HL-60 (cell line): ENCODE data around the gene ASGR1.
"Not testable (repeated sequence)": the region's sequence is repeated elsewhere in the genome, so short reads cannot be mapped to it uniquely, and the experiment has no call there.

Experiments used
- CTCF ChIP-seq: IDR thresholded peaks from one replicate; pipeline ENCODE4 v1.5.1; 2011; ENCODE audit warnings: low read length, control low read depth, inconsistent platforms; ENCODE audit not compliant: insufficient read depth
- POLR2AphosphoS5 ChIP-seq: IDR thresholded peaks from 2 replicates; pipeline ENCODE4 v1.6.1; 2012; ENCODE audit warnings: low read depth

DNA sequence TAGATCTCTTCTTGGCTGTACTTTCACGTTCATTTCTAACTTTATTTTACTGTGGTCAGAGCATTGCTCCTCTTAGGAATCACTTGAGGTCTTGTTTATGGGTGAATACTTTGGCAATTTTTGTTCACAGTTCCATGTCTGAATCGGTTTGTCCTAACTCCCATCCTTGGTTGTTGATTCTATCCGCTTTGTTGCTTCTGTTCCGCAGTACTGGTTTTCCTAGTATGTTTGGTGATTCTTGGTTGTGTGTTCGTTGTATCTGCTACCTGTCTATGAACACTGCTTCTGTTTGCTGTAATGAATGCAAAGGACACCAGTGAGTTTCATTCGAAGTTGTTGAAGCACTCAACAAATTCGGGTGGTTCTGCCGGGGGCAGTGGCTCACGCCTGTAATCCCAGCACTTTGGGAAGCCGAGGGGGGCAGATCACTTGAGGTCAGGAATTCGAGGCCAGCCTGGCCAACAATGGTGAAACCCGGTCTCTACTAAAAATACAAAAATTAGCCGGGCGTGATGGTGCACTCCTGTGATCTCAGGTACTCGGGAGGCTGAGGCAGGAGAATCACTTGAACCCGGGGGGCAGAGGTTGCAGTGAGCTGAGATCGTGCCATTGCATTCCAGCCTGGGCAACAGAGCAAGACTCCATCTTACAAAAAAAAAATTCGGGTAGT, 6.5 kb downstream of the ASGR1 start:
- not testable (repeated sequence) for TF ChIP-seq POLR2AphosphoS5, CTCF
